ENCODE data around the gene CAPN15. TPM values are rescaled to one million over a fixed set of nuclear protein-coding genes. Genes with fewer than 3 reads are reported as not detected.

The CAPN15 gene
- total and polyA plus RNA-seq, 9 of the 15 experiments (the other 6 are each of a cell fraction or from before 2014, with no cell fraction given) = 0.62 to 111 (median 14.2) TPM

DNA sequence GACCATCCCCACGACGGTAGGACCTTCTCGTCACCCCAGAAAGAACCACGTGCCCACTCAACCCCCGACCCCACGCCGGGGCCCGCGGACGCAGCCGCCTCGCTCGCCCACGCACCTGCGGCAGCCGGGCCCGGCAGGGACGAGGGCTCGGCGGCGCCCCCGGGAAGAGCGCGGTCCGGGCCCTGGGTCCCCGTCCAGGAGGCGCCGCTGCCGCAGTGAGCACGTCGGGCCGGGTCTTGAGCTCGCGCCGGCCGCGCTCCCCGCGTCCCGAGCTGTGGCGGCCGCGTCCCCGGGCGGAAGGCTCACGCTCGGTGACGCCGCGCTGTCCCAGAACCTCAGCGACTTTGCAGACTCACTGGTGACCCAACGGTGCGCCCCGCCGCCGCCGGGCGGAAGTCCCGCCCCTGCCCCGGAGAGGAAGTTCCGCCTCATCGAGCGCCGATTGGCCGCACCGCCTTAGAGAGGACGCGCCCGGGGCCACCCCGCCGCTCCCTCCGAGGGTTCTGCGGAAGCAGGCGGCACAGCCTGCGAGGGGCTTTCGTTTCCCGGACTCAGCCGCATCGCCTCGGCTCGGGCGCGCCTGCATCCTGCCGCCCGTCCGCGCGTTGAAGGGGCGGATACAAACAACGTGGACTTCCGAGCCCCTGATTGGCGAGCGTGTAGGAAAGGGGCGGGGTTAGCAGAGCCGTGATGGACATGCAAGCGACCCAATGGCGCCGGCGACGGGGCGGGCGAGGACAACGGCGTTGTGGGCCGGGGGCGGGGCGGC, 61.6 kb downstream of the CAPN15 start (continued):
- TF ChIP-seq, protein P1, sequence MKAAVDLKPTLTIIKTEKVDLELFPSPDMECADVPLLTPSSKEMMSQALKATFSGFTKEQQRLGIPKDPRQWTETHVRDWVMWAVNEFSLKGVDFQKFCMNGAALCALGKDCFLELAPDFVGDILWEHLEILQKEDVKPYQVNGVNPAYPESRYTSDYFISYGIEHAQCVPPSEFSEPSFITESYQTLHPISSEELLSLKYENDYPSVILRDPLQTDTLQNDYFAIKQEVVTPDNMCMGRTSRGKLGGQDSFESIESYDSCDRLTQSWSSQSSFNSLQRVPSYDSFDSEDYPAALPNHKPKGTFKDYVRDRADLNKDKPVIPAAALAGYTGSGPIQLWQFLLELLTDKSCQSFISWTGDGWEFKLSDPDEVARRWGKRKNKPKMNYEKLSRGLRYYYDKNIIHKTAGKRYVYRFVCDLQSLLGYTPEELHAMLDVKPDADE (conservative IDR thresholded peaks at IDR 0.05; ENCODE audit: control insufficient read depth, low read depth, low read length) = peak; percentile 49; the same call in 1 of the 2 replicates
- TF ChIP-seq, protein P2, sequence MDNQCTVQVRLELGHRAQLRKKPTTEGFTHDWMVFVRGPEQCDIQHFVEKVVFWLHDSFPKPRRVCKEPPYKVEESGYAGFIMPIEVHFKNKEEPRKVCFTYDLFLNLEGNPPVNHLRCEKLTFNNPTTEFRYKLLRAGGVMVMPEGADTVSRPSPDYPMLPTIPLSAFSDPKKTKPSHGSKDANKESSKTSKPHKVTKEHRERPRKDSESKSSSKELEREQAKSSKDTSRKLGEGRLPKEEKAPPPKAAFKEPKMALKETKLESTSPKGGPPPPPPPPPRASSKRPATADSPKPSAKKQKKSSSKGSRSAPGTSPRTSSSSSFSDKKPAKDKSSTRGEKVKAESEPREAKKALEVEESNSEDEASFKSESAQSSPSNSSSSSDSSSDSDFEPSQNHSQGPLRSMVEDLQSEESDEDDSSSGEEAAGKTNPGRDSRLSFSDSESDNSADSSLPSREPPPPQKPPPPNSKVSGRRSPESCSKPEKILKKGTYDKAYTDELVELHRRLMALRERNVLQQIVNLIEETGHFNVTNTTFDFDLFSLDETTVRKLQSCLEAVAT (IDR thresholded peaks at IDR 0.05) = no peak
- TF ChIP-seq ZBED1 (IDR thresholded peaks at IDR 0.05) (peak; percentile 45; the same call in 1 of the 2 replicates), GABPA (tag; conservative IDR thresholded peaks at IDR 0.05; ENCODE audit: low read depth) (peak; percentile 99), ZNF589 (CRISPR knock-in tag; IDR thresholded peaks at IDR 0.05; ENCODE audit: low read depth) (no peak), POLR2AphosphoS5 (IDR thresholded peaks at IDR 0.05; ENCODE audit: control insufficient read depth, insufficient read depth, low read depth, low read length) (peak; percentile 83), ZNF217 (CRISPR knock-in tag; IDR thresholded peaks at IDR 0.05) (no peak), SREBF2 (CRISPR knock-in tag; IDR thresholded peaks at IDR 0.05) (no peak), LCOR (CRISPR knock-in tag; IDR thresholded peaks at IDR 0.05) (peak; percentile 41; the same call in 1 of the 2 replicates), ZNF695 (CRISPR knock-in tag; IDR thresholded peaks at IDR 0.05) (no peak), ZBTB17 (CRISPR knock-in tag; IDR thresholded peaks at IDR 0.05) (peak; percentile 79), KDM5B (IDR thresholded peaks at IDR 0.05; ENCODE audit: insufficient replicate concordance, low read depth, low read length) (peak; percentile 52), CBFA2T2 (conservative IDR thresholded peaks at IDR 0.05) (no peak), CREM (IDR thresholded peaks at IDR 0.05; ENCODE audit: low read depth) (peak; percentile 70), FOXK2 (conservative IDR thresholded peaks at IDR 0.05 in 1 of 2, IDR thresholded peaks at IDR 0.05 in 1 of 2; ENCODE audit: low read depth in 2 of 2) (peak; percentile 35 to 47; a peak in 2 of 4 replicates), MEF2D (tag; conservative IDR thresholded peaks at IDR 0.05; ENCODE audit: low read depth) (no peak)
- TF ChIP-seq, protein P3, sequence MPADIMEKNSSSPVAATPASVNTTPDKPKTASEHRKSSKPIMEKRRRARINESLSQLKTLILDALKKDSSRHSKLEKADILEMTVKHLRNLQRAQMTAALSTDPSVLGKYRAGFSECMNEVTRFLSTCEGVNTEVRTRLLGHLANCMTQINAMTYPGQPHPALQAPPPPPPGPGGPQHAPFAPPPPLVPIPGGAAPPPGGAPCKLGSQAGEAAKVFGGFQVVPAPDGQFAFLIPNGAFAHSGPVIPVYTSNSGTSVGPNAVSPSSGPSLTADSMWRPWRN (IDR thresholded peaks at IDR 0.05; ENCODE audit: low read depth) = no peak
- TF ChIP-seq, protein P4, sequence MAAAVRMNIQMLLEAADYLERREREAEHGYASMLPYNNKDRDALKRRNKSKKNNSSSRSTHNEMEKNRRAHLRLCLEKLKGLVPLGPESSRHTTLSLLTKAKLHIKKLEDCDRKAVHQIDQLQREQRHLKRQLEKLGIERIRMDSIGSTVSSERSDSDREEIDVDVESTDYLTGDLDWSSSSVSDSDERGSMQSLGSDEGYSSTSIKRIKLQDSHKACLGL (CRISPR knock-in tag; IDR thresholded peaks at IDR 0.05; ENCODE audit: borderline replicate concordance, poor library complexity, severe bottlenecking) = no peak
- TF ChIP-seq, protein P5, sequence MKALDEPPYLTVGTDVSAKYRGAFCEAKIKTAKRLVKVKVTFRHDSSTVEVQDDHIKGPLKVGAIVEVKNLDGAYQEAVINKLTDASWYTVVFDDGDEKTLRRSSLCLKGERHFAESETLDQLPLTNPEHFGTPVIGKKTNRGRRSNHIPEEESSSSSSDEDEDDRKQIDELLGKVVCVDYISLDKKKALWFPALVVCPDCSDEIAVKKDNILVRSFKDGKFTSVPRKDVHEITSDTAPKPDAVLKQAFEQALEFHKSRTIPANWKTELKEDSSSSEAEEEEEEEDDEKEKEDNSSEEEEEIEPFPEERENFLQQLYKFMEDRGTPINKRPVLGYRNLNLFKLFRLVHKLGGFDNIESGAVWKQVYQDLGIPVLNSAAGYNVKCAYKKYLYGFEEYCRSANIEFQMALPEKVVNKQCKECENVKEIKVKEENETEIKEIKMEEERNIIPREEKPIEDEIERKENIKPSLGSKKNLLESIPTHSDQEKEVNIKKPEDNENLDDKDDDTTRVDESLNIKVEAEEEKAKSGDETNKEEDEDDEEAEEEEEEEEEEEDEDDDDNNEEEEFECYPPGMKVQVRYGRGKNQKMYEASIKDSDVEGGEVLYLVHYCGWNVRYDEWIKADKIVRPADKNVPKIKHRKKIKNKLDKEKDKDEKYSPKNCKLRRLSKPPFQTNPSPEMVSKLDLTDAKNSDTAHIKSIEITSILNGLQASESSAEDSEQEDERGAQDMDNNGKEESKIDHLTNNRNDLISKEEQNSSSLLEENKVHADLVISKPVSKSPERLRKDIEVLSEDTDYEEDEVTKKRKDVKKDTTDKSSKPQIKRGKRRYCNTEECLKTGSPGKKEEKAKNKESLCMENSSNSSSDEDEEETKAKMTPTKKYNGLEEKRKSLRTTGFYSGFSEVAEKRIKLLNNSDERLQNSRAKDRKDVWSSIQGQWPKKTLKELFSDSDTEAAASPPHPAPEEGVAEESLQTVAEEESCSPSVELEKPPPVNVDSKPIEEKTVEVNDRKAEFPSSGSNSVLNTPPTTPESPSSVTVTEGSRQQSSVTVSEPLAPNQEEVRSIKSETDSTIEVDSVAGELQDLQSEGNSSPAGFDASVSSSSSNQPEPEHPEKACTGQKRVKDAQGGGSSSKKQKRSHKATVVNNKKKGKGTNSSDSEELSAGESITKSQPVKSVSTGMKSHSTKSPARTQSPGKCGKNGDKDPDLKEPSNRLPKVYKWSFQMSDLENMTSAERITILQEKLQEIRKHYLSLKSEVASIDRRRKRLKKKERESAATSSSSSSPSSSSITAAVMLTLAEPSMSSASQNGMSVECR (CRISPR knock-in tag; IDR thresholded peaks at IDR 0.05) = peak; percentile 69; the same call in 1 of the 2 replicates

Measured in K562 (cell line).